Measurements from ENCODE around the gene TTC7B. TPM values are rescaled to one million over a fixed set of nuclear protein-coding genes. Genes with fewer than 3 reads are reported as not detected.

TTC7B gene
- total and polyA plus RNA-seq, 9 of the 15 experiments (the other 6 are each of a cell fraction or from before 2014, with no cell fraction given): 2.2 to 77.2 (median 36.7) TPM

- Histone ChIP-seq H3K9me1 (ENCODE audit: control insufficient read depth, insufficient read depth, low read length) (no peaks in the 10 kb centered on the region), H3K79me2 (ENCODE audit: control insufficient read depth, insufficient read depth, low read length) (no peaks in the 10 kb centered on the region), H2AFZ (ENCODE audit: low read depth, low read length) (no peak overlapping the region), H3K4me3 (no peak overlapping the region), H3K4me1 (replicated peaks in 1 of 2; ENCODE audit: control insufficient read depth in 2 of 2, insufficient read depth in 2 of 2, low read length in 2 of 2) (peaks cover 0 to 13% of the 10 kb centered on the region in 2 experiments; a peak in 3 of 5 replicates), H3K9ac (ENCODE audit: insufficient read depth in 1 of 2, low read depth in 2 of 2, low read length in 2 of 2) (no peak overlapping the region), H3K9me3 (replicated peaks; ENCODE audit: control insufficient read depth, insufficient read depth, low read depth, low read length) (peaks cover 2% of the 10 kb centered on the region; the same call in 1 of the 2 replicates), H4K20me1 (replicated peaks; ENCODE audit: control insufficient read depth, insufficient read depth, low read length) (no peaks in the 10 kb centered on the region), H3K27me3 (ENCODE audit: control insufficient read depth in 2 of 2, insufficient read depth in 2 of 2, low read length in 2 of 2) (peaks cover 0 to 2% of the 10 kb centered on the region in 2 experiments; a peak in 2 of 5 replicates), H3K36me3 (ENCODE audit: control insufficient read depth, insufficient read depth, low read length) (no peaks in the 10 kb centered on the region), H3K27ac (ENCODE audit: extremely low read depth, low read depth, low read length) (no peak overlapping the region), H3K4me2 (ENCODE audit: insufficient read depth, low read length) (no peak overlapping the region)
- WGBS (ENCODE audit: insufficient coverage, low coverage, missing lambda C conversion rate): 5% methylated on average over 3 of the region's 8 CpGs
- in situ Hi-C loops (cut with MboI) (loop anchor here (10.0 kb wide), 1 partner anchor 119 kb away; no protein-coding TSS in a partner anchor), intact Hi-C loops (cut with micrococcal nuclease) (no loop called here)
- ATAC-seq (no peak), DNase-seq (ENCODE audit: extremely low read depth in 1 of 4, low spot score in 3 of 4) (no peak), FAIRE-seq (no peak)
- no TSS peak for BruUV-seq (replicated peaks)
- ChIA-PET CTCF (ENCODE audit: low intra/inter-chr PET ratio) (no interaction called here), POLR2A (interaction anchor here (0.7 kb wide), 1 partner anchor 87 kb away, joined by 3 read pairs; no protein-coding TSS in a partner anchor)
- TF ChIP-seq TAF15 (IDR thresholded peaks at IDR 0.05; ENCODE audit: low read depth, low read length) (no peak), ZNF766 (CRISPR knock-in tag; conservative IDR thresholded peaks at IDR 0.05) (no peak), HMG20B (CRISPR knock-in tag; IDR thresholded peaks at IDR 0.05) (no peak), NCOR1 (IDR thresholded peaks at IDR 0.05) (no peak), VEZF1 (CRISPR knock-in tag; IDR thresholded peaks at IDR 0.05) (no peak), ZFX (CRISPR knock-in tag; IDR thresholded peaks at IDR 0.05) (no peak), MAZ (CRISPR knock-in tag; conservative IDR thresholded peaks at IDR 0.05 in 1 of 2, IDR thresholded peaks at IDR 0.05 in 1 of 2) (no peak), SNRNP70 (optimal IDR thresholded peaks at IDR 0.05; ENCODE audit: low read depth, low read length) (no peak), HDAC3 (IDR thresholded peaks at IDR 0.05; ENCODE audit: borderline replicate concordance, partially characterized antibody) (no peak), LEF1 (IDR thresholded peaks at IDR 0.05) (no peak), ZNF232 (CRISPR knock-in tag; IDR thresholded peaks at IDR 0.05) (no peak), STAT6 (CRISPR knock-in tag; IDR thresholded peaks at IDR 0.05) (no peak), SMARCE1 (IDR thresholded peaks at IDR 0.05) (no peak), MECOM (CRISPR knock-in tag; IDR thresholded peaks at IDR 0.05) (no peak)
Measured at GRCh38 chr14:90523544-90523943, 292.7 kb downstream of the TTC7B start.

Measured in K562 (cell line).